HG03432 (cell line): Measurements from ENCODE around the gene HOXA9.

Experiments used
- ATAC-seq: cut with Tn5 transposase; IDR thresholded peaks from one replicate; pipeline ENCODE4 v1.9.1; 2021; ENCODE audit warnings: mild to moderate bottlenecking, moderate library complexity; ENCODE audit not compliant: unreplicated experiment

Gene HOXA9

GRCh38 chr7:27188386-27189294 is 23.3 kb upstream of the HOXA9 start:
- no peak for ATAC-seq

- no peak for ATAC-seq
These were observed 22.4 kb upstream of the HOXA9 start for GRCh38 chr7:27187475-27188385.

- no peak for ATAC-seq
These were observed 21.5 kb upstream of the HOXA9 start for GRCh38 chr7:27186668-27187474.

GRCh38 chr7:27185854-27186667 is 20.7 kb upstream of the HOXA9 start:
- no peak for ATAC-seq

GRCh38 chr7:27185013-27185853 is 19.9 kb upstream of the HOXA9 start, which contains the start of gene HOXA11:
TSS of gene HOXA11 (minus strand) at chr7:27185232. CDS start at chr7:27185144, 88 bp downstream.
- no peak for ATAC-seq

- ATAC-seq = no peak
These were observed 19.1 kb upstream of the HOXA9 start for GRCh38 chr7:27184337-27185012.

GRCh38 chr7:27183682-27184336 is 18.5 kb upstream of the HOXA9 start:
- ATAC-seq = no peak

GRCh38 chr7:27182861-27183681 is 17.7 kb upstream of the HOXA9 start:
- ATAC-seq = no peak

- ATAC-seq = no peak
These were observed 17.0 kb upstream of the HOXA9 start for GRCh38 chr7:27182285-27182841.

- no peak for ATAC-seq
These were observed 16.5 kb upstream of the HOXA9 start for GRCh38 chr7:27181795-27182275.

- no peak for ATAC-seq
These were observed 15.4 kb upstream of the HOXA9 start for GRCh38 chr7:27180431-27181420.

- ATAC-seq = peak; percentile 67
These were observed 14.4 kb upstream of the HOXA9 start for GRCh38 chr7:27179503-27180430.

- no peak for ATAC-seq
These were observed 13.7 kb upstream of the HOXA9 start for GRCh38 chr7:27179030-27179429.

GRCh38 chr7:27178366-27178765 is 13.0 kb upstream of the HOXA9 start:
- no peak for ATAC-seq
